GM19397 (cell line): ENCODE measurements around the gene SCUBE1.

Experiments
- ATAC-seq: cut with Tn5 transposase; IDR thresholded peaks from one replicate; pipeline ENCODE4 v1.9.1; 2021; ENCODE audit warnings: mild to moderate bottlenecking, moderate library complexity; ENCODE audit not compliant: unreplicated experiment

The SCUBE1 gene

GRCh38 chr22:43262990-43263644 is 80.1 kb downstream of the SCUBE1 start:
- no peak for ATAC-seq

- ATAC-seq: no peak
Measured at GRCh38 chr22:43260331-43261231, 82.6 kb downstream of the SCUBE1 start.

GRCh38 chr22:43257961-43258360 is 85.2 kb downstream of the SCUBE1 start:
- no peak for ATAC-seq

GRCh38 chr22:43257549-43257948 is 85.6 kb downstream of the SCUBE1 start:
- ATAC-seq: no peak

- ATAC-seq: no peak
Measured at GRCh38 chr22:43256976-43257545, 86.1 kb downstream of the SCUBE1 start.

GRCh38 chr22:43256569-43256968 is 86.6 kb downstream of the SCUBE1 start:
- no peak for ATAC-seq

GRCh38 chr22:43255299-43255698 is 87.9 kb downstream of the SCUBE1 start:
- no peak for ATAC-seq

- ATAC-seq: no peak
Measured at GRCh38 chr22:43253839-43254238, 89.3 kb downstream of the SCUBE1 start.

GRCh38 chr22:43252319-43252718 is 90.9 kb downstream of the SCUBE1 start:
- no peak for ATAC-seq

- ATAC-seq: no peak
Measured at GRCh38 chr22:43249789-43250471, 93.2 kb downstream of the SCUBE1 start.

GRCh38 chr22:43247546-43248260 is 95.5 kb downstream of the SCUBE1 start:
- no peak for ATAC-seq

- ATAC-seq: no peak
Measured at GRCh38 chr22:43246188-43246587, 97.0 kb downstream of the SCUBE1 start.

GRCh38 chr22:43245717-43246116 is 97.5 kb downstream of the SCUBE1 start:
- no peak for ATAC-seq

- ATAC-seq: no peak
Measured at GRCh38 chr22:43244803-43245527, 98.2 kb downstream of the SCUBE1 start.

GRCh38 chr22:43244402-43244801 is 98.8 kb downstream of the SCUBE1 start:
- no peak for ATAC-seq

GRCh38 chr22:43243324-43243723 is 99.8 kb downstream of the SCUBE1 start:
- ATAC-seq: no peak

GRCh38 chr22:43242627-43243026 is 100.5 kb downstream of the SCUBE1 start:
- ATAC-seq: no peak

GRCh38 chr22:43241699-43242386 is 101.3 kb downstream of the SCUBE1 start:
- ATAC-seq: no peak

- ATAC-seq: no peak
Measured at GRCh38 chr22:43241138-43241597, 102.0 kb downstream of the SCUBE1 start.
